Astrocyte of the cerebellum (primary cell): ENCODE results near the gene KANSL2.
"Not testable (repeated sequence)": the region's sequence is repeated elsewhere in the genome, so short reads cannot be mapped to it uniquely, and the experiment has no call there.

Experiments used
- DNase-seq: peaks from one replicate; pipeline ENCODE4 v3.0.0-alpha.2; 2011; ENCODE audit warnings: low read depth
- H3K4me3 ChIP-seq: 2 replicates; pipeline ENCODE4 v1.5.1; 2011; ENCODE audit warnings: mild to moderate bottlenecking, low read depth, low read length, moderate library complexity
- in situ Hi-C: cut with HindIII; loops from 2 replicates; pipeline ENCODE4 v1.10.0; 2017; ENCODE audit warnings: low sequenced_read_pairs
- TF ChIP-seq, protein P1 (sequence below): IDR thresholded peaks from 2 replicates; pipeline ENCODE4 v1.5.1; 2012; ENCODE audit warnings: low read length, low read depth, moderate library complexity, mild to moderate bottlenecking; ENCODE audit errors: missing control alignments

KANSL2 gene

DNA sequence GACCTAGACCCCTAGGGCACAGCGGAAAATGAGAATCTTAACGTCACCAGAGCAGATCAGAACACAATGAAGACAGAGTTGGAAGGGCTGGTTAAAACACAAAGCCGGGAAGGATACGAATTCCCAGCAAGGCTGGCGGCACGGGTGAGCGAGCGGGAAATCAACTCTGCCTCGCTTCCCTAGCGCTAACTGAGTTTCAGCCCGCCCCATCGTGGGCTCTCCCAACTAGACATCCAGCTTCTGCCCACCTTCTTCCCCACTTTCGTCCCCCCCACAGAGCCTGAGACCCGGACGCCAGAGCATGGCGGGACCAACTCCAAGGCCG is 34.1 kb upstream of the KANSL2 start:
- TF ChIP-seq, protein P1, sequence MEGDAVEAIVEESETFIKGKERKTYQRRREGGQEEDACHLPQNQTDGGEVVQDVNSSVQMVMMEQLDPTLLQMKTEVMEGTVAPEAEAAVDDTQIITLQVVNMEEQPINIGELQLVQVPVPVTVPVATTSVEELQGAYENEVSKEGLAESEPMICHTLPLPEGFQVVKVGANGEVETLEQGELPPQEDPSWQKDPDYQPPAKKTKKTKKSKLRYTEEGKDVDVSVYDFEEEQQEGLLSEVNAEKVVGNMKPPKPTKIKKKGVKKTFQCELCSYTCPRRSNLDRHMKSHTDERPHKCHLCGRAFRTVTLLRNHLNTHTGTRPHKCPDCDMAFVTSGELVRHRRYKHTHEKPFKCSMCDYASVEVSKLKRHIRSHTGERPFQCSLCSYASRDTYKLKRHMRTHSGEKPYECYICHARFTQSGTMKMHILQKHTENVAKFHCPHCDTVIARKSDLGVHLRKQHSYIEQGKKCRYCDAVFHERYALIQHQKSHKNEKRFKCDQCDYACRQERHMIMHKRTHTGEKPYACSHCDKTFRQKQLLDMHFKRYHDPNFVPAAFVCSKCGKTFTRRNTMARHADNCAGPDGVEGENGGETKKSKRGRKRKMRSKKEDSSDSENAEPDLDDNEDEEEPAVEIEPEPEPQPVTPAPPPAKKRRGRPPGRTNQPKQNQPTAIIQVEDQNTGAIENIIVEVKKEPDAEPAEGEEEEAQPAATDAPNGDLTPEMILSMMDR: no peak
- in situ Hi-C loops: no loop called here
- no peak for DNase-seq
- peak overlapping the region; percentile 60 for H3K4me3 ChIP-seq

DNA sequence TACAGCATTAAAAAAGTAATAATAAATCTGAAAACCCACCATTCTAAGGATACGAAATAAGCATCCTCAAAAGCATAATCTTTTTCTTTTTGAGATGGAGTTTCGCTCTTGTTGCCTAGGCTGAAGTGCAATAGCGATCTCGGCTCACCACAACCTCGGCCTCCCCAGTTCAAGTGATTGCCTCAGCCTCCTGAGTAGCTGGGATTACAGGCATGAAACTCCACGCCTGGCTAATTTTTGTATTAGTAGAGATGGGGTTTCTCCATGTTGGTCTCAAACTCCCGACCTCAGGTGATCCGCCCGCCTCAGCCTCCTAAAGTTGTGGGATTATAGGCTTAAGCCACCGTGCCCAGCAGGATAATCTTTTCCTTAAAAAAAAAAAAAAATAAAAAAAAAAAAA is 30.2 kb upstream of the KANSL2 start:
- no peak for DNase-seq
- TF ChIP-seq, protein P1: no peak
- in situ Hi-C loops: no loop called here
- no peak overlapping the region for H3K4me3 ChIP-seq

DNA sequence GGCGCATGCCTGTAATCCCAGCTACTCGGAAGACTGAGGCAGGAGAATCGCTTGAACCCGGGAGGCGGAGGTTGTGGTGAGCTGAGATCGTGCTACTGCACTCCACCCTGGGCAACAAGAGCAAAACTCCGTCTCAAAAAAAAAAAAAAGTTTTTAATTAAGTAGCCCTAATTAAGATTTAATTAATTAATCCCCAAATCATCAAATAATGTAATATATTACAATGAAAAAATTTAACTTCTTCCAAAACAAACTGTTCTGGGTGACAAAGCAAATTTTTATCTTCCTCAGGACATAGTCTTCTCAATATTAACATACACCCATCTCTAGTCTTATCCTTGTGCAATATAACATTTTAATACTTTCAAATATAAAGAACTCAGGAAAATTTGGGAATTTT is 16.8 kb upstream of the KANSL2 start:
- H3K4me3 ChIP-seq, DNase-seq, in situ Hi-C loops: not testable (repeated sequence)

DNA sequence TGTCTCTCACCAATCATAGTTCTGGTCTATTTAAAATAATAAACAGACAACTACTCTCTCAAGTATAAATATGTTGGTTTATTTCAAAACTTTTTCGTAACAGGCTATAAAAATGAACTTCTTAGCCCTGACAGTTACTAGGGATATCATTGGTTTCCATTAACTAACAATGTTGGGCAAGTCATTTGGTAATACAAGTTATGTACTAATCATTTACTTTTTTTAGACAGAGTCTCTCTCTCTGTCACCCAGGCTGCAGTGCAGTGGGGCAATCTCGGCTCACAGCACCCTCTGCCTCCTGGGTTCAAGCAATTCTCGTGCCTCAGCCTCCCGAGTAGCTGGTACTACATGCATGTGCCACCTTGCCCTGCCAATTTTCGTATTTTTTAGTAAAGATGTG is 14.6 kb upstream of the KANSL2 start:
- TF ChIP-seq, protein P1: no peak
- no peak for DNase-seq
- in situ Hi-C loops: no loop called here
- H3K4me3 ChIP-seq: no peak overlapping the region

DNA sequence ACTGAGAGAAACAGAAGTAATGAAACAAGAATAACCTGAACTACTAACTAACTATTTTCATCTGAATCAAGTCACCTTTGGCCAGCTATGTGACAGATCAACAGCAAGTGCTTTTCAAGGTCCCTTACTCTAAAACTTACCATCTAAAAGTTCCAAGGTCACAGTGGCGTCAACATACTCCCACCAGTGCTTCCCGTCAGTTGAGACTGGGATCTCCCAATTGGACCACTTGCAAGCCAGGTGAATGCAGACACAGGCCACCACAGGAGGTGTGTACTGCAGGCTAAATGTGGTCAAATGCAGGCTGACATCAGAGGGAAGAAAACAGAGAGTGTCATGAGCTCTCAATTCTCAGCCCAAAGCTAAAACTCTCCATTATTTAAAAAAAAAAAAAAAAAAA is 13.8 kb upstream of the KANSL2 start:
- in situ Hi-C loops: no loop called here
- H3K4me3 ChIP-seq: no peak overlapping the region
- TF ChIP-seq, protein P1: no peak
- DNase-seq: no peak

DNA sequence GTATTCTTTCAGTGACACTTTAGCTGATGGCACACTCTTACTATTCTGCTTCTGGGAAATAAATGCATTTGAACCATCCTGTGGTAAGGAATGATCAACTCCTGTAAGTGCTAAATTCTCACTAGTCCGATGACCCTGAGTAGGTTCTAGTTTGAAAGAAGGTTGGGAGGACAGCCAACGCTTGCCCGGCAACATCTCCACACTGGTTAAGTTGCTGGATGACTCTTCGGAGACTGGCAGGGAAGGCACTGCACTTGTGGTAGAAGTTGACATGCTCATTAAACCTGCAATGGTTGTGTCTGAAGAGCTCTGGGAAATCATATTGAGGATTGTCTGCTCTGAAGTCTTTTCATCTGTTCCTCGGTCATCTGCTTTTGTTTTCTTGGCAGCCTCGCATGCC is 12.0 kb upstream of the KANSL2 start:
- H3K4me3 ChIP-seq: no peak overlapping the region
- DNase-seq: no peak
- TF ChIP-seq, protein P1: no peak
- in situ Hi-C loops: no loop called here

DNA sequence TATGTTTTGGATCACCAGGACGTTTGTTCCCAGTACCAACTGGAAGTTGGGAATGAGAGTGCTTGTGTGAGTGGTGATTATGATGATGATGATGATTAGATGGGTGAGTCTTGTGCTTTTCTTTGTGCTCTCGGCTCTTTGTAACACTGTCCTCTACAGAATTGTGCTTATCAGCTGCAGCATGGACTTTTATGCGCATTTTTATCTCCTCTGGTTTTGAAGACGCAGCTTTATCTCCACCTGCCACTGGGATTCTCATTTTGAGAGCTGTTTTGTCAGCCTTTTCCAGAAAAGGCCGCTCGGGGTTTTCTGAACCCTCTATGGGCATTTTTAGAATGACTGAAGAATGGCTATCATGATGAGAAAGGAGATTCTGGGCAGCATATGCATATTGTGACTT is 11.5 kb upstream of the KANSL2 start:
- TF ChIP-seq, protein P1: no peak
- DNase-seq: no peak
- H3K4me3 ChIP-seq: no peak overlapping the region
- in situ Hi-C loops: no loop called here
